Prostate gland (tissue), 2 donors: ENCODE measurements around the gene ITGB2. TPM values are rescaled to one million over a fixed set of nuclear protein-coding genes. Genes with fewer than 3 reads are reported as not detected.
A peak's percentile ranks its signal among the peaks of the same experiment; 100 is the strongest.

ENCODE experiments used
- DNase-seq: peaks from one replicate; pipeline ENCODE4 v3.0.0-alpha.2; 2019; ENCODE audit warnings: low spot score
- H3K27ac ChIP-seq, 2 donors: fragments of 200-600 bp; sonication (generic); 2 replicates each; pipeline ENCODE4 v1.5.1; 2017 to 2019
- H3K27me3 ChIP-seq: fragments of 200-600 bp; sonication (generic); replicated peaks from 2 replicates; pipeline ENCODE4 v1.5.1; 2019; ENCODE audit not compliant: insufficient read depth
- H3K36me3 ChIP-seq, 2 donors: fragments of 200-600 bp; sonication (generic); 1 replicate in 1 of 2; 2 replicates in 1 of 2; pipeline versions ENCODE4 v1.5.1 to v1.8.1; 2017 to 2019
- H3K4me1 ChIP-seq: fragments of 200-600 bp; sonication (generic); replicated peaks from 2 replicates; pipeline ENCODE4 v1.5.1; 2019
- H3K4me3 ChIP-seq, 2 donors: fragments of 200-600 bp; sonication (generic); 2 replicates each; pipeline ENCODE4 v1.5.1; 2017 to 2019
- H3K9me3 ChIP-seq: fragments of 200-600 bp; sonication (generic); 2 replicates; pipeline ENCODE4 v1.5.1; 2017
- CTCF ChIP-seq, 4 experiments: fragments of 200-600 bp in 2 of 4; fragments of 450-650 bp in 2 of 4; sonication (generic) in 2 of 4; IDR thresholded peaks; 1 replicate in 3 of 4; 2 replicates in 1 of 4; pipeline ENCODE4 v1.5.1; 2016 to 2019; ENCODE audit warnings: antibody characterized with exemption in 4 of 4, mild to moderate bottlenecking in 2 of 4, moderate library complexity in 2 of 4
- POLR2A ChIP-seq: fragments of 450-650 bp; IDR thresholded peaks from one replicate; pipeline ENCODE4 v1.6.1; 2016; ENCODE audit warnings: antibody characterized with exemption, mild to moderate bottlenecking
- POLR2AphosphoS5 ChIP-seq: sonication (generic); formaldehyde crosslinking; IDR thresholded peaks from one replicate; pipeline ENCODE4 v1.6.1; 2017; ENCODE audit warnings: antibody characterized with exemption
- WGBS: methylation state at CpG from one replicate; pipeline ENCODE4 v1.1.5; 2018; 5-methylcytosine and 5-hydroxymethylcytosine counted together
- intact Hi-C: fragments of 100-400 bp; cut with DNase I; formaldehyde crosslinking; loops from one replicate; pipeline ENCODE4 v1.14.2; 2022
- total RNA-seq, 2 donors: library from RNA; depleted of rRNA; stranded (reverse); fragments of >200 nt; gene quantifications; one replicate each; pipeline ENCODE4 v1.1.0, GENCODE V29; 2016

The ITGB2 gene
- total RNA-seq, 2 donors from 2014 or later: 23.1 to 56.1 TPM

- WGBS: 27% methylated on average over 8 of the region's 8 CpGs
- Histone ChIP-seq H3K9me3 (no peaks in the 10 kb centered on the region), H3K27me3 (no peaks in the 10 kb centered on the region), H3K36me3 (no peaks in the 10 kb centered on the region), H3K4me3 (no peak overlapping the region), H3K4me1 (peaks cover 14% of the 10 kb centered on the region), H3K27ac (peak overlapping the region; percentile 39 to 64)
- intact Hi-C loops: no loop called here
- TF ChIP-seq CTCF (IDR thresholded peaks at IDR 0.05): no peak
- TF ChIP-seq POLR2A: no peak
- no peak for DNase-seq
Observed at GRCh38 chr21:44912158-44912473, 8.6 kb downstream of the ITGB2 start.

GRCh38 chr21:44911384-44912157, 9.1 kb downstream of the ITGB2 start:
- H3K4me1 ChIP-seq: peaks cover 14% of the 10 kb centered on the region
- WGBS: 38% methylated on average over 18 of the region's 19 CpGs
- intact Hi-C loops: no loop called here

GRCh38 chr21:44911068-44911383, 9.7 kb downstream of the ITGB2 start:
- DNase-seq: no peak
- no peak for TF ChIP-seq POLR2A
- TF ChIP-seq CTCF (IDR thresholded peaks at IDR 0.05): no peak
- TF ChIP-seq POLR2AphosphoS5: no peak
- WGBS: 60% methylated on average over 10 of the region's 10 CpGs
- intact Hi-C loops: no loop called here
- Histone ChIP-seq H3K27ac (no peak overlapping the region), H3K9me3 (no peaks in the 10 kb centered on the region), H3K27me3 (no peaks in the 10 kb centered on the region), H3K36me3 (no peaks in the 10 kb centered on the region), H3K4me3 (no peak overlapping the region), H3K4me1 (peaks cover 14% of the 10 kb centered on the region)

More at GRCh38 chr21:44911384-44912157, 9.1 kb downstream of the ITGB2 start:
- Histone ChIP-seq H3K27me3 (no peaks in the 10 kb centered on the region), H3K36me3 (no peaks in the 10 kb centered on the region), H3K27ac (peak overlapping the region; percentile 39 to 64), H3K9me3 (no peaks in the 10 kb centered on the region), H3K4me3 (no peak overlapping the region)
- peak; percentile 85 for DNase-seq
- TF ChIP-seq POLR2A (no peak), CTCF (IDR thresholded peaks at IDR 0.05) (peak in 1 of 4 experiments; percentile 18), POLR2AphosphoS5 (peak; percentile 78)

- H3K4me3 ChIP-seq: no peak overlapping the region
- intact Hi-C loops: no loop called here
- H3K36me3 ChIP-seq: no peaks in the 10 kb centered on the region
- no peaks in the 10 kb centered on the region for H3K27me3 ChIP-seq
- TF ChIP-seq POLR2AphosphoS5 (no peak), POLR2A (no peak), CTCF (IDR thresholded peaks at IDR 0.05) (no peak)
- WGBS: 84% methylated on average over 25 of the region's 27 CpGs
- H3K4me1 ChIP-seq: peaks cover 14% of the 10 kb centered on the region
- DNase-seq: no peak
- H3K9me3 ChIP-seq: no peaks in the 10 kb centered on the region
- no peak overlapping the region for H3K27ac ChIP-seq
Observed at GRCh38 chr21:44910229-44911067, 10.3 kb downstream of the ITGB2 start.

- no peak for DNase-seq
- no peak for TF ChIP-seq POLR2A
- TF ChIP-seq POLR2AphosphoS5: no peak
- TF ChIP-seq CTCF (IDR thresholded peaks at IDR 0.05): no peak
- no peak overlapping the region for H3K4me3 ChIP-seq
- no peaks in the 10 kb centered on the region for H3K27me3 ChIP-seq
- no peaks in the 10 kb centered on the region for H3K9me3 ChIP-seq
- no peaks in the 10 kb centered on the region for H3K36me3 ChIP-seq
- H3K27ac ChIP-seq: no peak overlapping the region
- H3K4me1 ChIP-seq: peaks cover 14% of the 10 kb centered on the region
- 97% methylated on average over 9 of the region's 9 CpGs for WGBS
- intact Hi-C loops: no loop called here
Observed at GRCh38 chr21:44909719-44910118, 11.0 kb downstream of the ITGB2 start.
